HG02840 (cell line): ENCODE data around the gene RSU1.
A peak's percentile ranks its signal among the peaks of the same experiment; 100 is the strongest.

ENCODE experiments used
- ATAC-seq: cut with Tn5 transposase; IDR thresholded peaks from one replicate; pipeline ENCODE4 v1.9.1; 2021; ENCODE audit warnings: mild to moderate bottlenecking, moderate library complexity, moderate number of reproducible peaks; ENCODE audit not compliant: unreplicated experiment, low FRiP score

The RSU1 gene

DNA sequence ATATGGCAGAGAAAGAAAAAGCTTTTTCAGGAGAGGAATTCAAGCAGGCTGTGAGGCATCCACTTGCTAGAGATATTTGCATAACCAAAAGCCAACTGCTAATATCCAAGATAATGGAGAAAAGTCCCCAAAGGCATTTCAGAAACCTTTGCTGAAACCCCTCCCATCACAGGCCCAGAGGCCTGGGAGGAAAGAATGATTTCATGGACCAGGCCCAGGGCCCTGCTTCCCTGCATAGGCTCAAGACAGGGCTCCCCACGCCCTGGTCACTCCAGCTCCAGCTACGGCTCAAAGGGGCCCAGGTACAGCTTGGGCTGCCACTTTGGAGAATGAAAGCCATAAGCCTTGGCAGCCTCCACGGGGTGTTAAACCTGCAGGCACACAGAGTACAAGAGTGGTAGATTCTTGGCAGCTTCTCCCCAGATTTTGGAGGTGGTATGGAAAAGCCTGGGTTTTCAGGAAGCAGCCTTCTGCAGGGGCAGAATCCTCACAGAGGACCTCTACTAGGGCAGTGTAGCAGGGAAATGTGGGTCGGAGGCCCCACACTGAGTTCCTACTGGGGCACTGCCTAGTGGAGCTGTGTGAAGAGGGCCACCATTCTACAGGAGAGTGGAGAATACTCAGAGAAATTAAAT, 5.6 kb upstream of the RSU1 start:
- no peak for ATAC-seq

DNA sequence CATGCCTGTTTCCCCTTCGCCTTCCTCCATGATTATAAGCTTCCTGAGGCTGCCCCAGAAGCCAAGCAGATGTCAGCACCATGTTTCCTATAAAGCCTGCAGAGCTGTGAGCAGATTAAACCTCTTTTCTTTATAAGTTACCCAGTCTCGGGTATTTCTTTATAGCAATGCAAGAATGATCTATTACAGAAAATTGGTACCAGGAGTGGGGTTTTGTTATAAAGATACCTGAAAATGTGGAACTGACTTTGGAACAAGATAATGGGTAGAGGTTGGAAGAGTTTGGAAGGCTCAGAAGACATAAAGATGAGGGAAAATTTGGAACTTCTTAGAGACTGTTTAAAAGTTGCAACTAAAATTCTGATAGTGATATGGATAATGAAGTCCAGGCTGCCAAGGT, 4.8 kb upstream of the RSU1 start:
- no peak for ATAC-seq

DNA sequence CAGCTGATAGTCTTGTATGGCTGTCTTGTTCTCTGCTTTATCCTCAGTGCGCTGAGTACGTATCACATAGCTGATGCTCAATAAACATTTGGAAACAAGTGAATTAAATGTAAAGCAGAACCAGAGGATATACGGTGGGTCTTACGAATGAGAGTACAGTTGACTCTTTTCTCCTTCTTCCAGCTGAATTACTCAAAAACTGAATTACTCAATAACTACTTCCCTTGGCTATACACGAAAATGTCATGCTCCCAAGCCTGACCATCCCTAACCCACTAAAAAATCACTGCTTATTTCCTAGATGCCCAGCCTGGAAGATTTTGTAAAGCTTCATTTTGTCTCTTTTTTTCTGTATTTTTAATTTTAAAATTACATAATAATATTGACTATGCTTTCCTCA, 3.2 kb upstream of the RSU1 start:
- ATAC-seq, result no peak

DNA sequence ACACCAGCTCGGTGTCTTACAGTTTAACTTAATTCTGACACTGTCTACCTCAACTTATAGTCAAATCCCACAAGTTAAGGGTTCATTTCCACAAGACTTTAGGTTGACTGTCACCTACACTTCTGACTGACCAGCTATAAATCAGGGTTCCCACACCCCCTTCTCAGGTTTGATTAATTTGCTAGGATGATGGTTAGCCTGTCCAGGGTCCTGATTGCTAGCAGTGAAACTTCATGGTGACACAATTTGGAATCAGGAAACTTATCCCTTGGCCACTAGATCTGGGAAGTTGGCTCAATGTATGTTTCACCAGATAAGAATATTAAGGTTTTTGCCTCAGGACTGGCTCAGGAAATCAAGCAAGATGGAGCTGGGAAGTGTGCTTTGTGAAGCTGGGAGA, 2.8 kb upstream of the RSU1 start:
- ATAC-seq, result no peak

DNA sequence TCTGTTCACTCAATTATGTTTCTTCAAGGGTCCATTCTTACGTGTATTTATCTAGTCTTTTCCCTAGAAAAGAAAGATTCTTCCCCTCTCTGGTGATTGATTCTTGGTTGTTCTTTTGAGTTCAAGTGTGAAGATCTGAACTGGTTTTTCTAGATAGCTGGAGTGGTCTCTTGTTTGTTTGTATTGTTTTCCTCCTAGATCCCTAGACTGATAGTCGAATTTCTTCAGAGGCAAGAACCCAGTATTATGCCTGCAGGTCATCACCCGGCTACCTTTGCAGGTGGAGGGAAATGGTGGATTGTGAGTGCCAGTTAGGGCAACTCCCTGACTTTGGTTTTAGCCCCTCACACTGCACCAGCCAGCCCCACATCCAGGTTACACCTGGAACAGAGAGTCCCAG, 2.2 kb upstream of the RSU1 start:
- ATAC-seq, result no peak

DNA sequence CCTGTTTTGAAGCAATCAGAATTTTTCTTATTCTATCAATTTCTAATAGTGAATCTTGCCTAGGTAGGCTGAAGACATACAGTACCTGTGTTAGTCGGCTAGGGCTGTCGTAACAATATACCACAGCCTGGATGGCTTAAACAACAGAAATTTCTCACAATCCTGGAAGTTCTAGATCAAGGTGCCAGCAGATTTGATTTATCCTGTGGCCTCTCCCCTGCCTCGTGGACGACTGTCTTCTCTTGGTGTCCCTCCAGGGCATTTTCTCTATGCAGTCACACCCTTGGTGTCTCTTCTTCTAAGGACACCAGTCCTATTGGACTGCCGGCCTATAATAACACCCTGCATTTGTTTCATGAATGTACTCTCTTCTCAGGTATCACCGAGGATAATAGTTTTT, 1.8 kb upstream of the RSU1 start:
- ATAC-seq, result no peak

DNA sequence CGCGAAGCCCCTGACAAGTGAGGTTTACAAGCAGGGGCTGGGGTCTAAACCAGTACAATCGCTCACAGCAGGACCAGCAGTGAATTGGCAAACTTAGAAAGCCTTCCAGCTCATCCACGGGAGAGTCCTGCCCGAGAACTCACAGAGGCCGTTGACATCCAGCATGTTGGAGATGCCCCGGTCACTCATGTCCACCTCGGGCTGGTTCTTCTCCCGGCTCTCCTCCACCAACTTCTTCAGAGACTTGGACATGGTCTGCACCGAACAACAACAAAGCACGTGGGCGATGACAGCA, 447 bp downstream of the RSU1 start:
- no peak for ATAC-seq

DNA sequence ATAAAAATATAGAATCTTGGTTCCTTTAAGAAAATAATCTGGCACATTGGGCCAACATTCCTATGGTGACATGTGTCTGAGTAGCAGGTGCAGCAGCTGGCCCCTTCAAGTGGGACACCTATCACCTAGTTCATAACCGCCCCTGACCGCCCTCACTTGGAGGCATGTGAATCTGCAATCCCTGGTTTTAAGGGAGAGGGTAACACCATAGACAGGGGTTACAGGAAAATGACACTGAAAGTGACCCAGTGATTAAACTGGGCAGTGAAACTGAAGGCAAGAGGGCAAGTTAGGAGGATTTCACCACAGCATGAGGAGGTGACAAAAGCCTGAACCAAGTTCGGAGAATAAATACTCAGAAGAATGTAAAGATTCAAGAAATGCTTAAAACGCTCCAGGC, 1.1 kb downstream of the RSU1 start:
- no peak for ATAC-seq

DNA sequence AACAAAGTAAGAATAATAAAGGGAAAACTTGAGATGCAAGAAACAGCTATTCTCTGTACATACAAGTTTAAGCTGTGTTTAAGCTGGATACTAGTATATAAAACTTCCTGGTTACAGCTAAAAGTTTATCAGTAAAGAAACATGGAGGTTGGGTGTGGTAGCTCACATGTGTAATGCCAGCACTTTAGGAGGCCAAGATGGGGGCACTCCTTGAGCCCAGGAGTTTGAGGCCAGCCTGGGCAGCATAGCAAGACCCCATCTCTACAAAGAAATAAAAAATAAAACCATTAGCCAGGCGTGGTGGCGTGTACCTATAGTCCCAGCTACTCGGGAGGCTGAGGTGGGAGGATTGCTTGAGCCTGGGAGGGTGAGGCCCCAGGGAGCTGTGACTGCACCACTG, 3.2 kb downstream of the RSU1 start:
- no peak for ATAC-seq

DNA sequence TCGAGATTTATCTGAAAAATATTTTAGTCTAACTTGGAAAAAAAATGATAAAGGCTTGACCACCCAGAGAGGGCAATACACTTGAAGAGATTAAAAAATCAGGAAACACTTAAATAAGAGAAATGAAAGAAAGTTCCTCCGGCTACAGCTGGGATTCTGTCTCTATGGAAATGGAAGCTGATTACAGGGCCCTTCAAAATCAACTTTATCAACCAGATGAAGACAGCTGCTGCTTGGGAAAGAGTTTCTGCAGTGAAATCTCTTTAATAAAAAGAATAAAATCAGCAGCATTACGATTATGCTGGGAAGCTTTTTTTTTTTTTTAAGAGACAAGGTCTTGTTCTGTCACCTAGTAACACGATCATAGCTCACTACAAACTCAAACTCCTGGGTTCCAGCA, 4.5 kb downstream of the RSU1 start:
- no peak for ATAC-seq

DNA sequence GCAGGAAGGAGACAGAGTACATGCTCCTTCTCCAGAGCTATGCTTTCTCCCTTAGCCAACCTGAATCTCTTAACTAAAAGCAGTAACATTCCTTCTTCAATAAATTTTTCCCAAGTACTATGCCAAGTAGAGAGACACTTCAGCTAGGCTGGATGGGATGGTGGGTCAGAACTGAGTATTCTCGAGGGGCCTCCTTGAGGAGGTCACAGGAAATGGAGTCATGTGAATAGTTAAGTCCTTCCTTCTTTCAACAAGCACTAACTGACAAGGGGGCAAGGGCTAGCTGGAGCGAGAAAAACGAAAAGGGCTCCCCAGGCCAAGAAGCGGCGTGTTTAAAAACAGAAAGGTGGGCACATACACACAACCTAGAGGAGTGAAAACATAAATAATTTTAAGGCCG, 5.5 kb downstream of the RSU1 start:
- ATAC-seq, result no peak

DNA sequence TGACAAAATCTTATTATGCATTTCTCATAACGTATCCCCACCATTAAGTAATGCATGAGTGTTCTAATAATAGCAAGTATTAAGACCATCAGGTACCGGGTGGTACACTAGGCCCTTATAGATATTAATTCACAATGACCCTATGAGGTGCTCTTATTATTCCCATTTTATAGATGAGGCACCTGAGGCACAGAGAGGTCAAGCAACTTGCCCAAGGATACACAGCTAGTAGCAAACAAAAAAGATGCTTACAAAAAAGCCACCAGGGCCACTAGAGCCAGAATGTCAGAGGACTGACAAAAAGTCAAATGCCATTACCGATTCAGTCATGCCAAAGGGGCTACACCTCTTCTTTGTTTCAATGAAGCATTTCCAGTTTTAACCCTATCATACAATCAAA, 5.9 kb downstream of the RSU1 start:
- no peak for ATAC-seq

DNA sequence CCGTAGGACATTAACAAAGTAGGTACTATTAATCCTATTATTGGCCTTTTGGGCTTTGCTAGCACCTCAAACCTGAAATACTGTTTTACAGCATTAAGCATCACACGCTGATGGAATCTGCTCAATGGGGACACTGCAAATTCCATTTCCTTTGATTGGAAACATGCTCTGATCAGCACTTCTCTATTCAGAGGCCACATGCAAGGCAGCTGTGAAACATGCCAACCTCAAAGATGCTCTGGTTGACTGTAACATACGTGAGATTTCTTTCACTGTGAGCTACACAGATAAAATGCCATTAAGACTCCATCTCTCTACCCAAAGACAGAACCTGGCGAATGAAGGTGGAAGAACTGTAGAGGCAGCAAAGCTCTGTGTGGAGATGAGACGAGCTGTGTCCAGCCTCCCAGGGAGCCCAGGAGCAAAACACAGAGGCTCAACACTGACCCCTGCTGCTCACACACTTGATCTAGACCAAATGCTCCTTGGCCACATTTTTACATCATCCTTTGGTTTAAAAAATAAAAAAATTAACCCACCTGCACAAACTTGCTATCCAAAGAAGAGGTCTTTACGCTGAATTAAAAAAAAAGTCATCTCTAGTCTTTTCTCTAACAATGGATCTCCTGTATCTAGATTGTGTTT, 8.0 kb downstream of the RSU1 start:
- ATAC-seq, result no peak

DNA sequence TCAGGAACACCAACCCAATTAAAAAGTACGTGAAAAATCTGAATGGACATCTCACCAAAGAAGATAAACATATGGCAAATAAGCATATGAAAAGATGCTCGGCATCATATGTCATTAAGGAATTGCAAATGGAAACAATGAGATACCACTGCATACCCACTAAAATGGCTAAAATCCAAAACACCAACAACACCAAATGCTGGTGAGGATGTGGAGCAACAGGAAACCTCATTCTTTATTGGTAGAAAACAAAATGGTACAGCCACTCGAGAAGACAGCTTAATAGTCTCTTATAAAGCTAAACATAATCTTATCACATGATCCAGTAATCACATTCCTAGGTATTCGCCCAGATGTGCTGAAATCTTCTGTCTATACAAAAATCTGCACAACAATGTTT, 13.1 kb downstream of the RSU1 start:
- ATAC-seq, result no peak

DNA sequence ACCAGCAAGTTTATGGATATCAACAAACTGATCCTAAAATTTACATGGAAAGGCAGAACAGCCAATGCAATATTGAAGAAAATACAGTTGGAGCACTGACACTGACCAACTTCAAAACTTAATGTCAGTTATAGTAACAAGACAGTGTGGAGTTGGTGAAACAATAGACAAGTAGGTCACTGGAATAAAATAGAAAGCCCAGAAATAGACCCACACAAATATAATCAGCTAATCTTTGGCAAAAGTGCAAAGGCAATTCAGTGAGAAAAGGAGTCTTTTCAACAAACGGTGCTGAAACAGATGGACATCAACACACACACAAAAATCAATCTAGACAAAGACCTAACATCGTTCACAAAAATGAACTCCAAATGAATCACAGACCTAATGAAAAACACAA, 13.8 kb downstream of the RSU1 start:
- no peak for ATAC-seq

DNA sequence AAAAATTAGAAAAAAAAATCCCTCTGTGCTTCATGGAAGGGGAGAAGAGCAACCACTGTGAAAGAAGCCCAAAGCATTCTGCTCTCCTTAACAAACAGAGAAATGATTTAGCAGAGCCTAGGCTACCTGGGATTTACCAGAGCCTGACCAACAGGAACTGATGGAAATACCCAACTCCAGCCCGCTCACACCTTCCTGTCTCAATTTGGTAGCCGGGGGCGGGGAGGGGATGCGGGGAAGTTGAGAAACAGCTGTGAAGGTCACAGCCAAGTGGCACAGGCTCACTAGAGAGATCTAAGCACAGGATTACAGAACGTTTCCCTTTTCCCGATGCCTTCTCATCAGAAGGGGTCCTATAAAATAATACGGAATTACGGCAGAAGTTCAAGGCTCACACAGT, 17.6 kb downstream of the RSU1 start:
- peak; percentile 71 for ATAC-seq

DNA sequence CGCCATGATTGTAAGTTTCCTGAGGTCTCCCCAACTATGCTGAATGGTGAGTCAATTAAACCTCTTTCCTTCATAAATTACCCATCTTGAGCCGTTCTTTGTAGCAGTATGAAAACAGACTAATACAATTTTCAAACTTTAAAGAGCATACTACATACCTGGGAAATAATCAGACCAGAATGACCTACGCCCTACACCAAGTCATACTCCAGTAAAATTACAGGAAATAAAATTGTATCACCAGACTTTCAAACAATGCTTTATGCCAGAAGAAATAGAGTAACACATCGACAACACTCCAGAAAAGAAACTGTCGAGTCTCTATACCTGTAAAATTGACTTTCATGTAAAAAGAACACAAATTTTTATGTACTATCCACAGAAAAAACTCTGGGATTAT, 18.7 kb downstream of the RSU1 start:
- ATAC-seq, result no peak

DNA sequence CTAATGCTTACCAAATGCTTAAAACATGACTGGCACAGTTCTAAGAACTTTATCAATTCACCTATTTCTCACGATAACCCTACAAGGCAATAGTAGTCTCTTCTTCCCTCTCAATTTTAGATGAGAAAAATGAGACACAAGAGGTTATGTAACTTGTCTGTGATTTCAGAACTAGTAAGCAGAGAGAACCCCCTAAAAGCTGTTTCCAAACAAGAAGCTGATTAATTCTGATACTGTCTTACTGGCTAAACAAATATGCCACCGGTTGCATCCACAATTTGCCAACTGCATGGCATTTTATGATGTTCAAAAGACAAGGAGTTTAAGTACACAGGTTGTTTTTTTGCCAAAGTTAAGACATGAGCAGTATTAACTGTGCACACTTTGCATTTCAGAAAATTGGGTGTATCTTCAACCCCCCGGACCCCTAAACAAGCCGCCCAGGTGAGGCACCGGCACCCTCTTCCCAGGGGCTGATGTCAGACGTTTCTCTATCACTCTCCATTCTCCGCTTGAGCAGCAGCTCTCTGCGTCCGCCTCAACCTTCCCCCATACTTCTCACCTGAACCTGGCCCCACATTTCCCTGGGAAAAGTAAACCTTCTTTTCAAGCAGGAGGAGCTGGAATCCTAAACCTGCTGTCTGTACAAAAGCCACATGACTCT, 21.7 kb downstream of the RSU1 start:
- no peak for ATAC-seq

DNA sequence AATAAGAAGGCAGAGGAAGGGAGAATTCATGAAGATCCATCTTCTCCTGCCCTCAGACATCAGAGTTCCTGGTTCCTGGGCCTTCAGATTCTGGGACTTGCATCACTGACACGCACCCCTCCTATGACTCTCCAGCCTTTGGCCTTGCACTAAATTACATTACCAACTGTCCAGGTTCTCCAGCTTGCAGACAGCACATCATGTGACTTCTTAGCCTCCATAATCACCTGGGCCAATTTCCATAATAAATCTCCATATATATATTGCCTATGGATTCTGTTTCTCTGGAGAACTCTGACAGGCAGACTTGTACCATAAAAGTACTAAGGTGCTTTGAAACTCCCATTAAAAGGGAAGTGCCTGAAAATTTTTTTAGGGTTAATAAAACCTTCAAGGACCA, 23.2 kb downstream of the RSU1 start:
- no peak for ATAC-seq

DNA sequence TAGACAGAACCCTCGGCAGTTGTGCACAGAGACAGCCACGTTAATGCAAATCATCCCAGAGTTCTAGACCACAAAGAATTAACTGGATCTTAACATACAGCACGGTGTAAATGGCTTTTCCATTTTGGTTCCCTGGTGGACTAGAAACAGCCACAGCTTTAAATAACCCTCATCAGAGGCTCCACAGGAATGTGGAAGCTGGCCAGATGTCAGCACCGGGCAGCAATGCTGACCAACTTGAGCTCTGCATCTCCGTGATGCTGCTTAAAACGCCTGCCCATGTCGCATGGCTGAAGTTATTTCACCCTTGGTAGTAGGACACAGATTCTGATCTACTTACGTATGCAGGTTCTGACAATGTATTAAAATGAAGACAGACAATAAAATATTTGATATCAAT, 24.5 kb downstream of the RSU1 start:
- ATAC-seq, result no peak

DNA sequence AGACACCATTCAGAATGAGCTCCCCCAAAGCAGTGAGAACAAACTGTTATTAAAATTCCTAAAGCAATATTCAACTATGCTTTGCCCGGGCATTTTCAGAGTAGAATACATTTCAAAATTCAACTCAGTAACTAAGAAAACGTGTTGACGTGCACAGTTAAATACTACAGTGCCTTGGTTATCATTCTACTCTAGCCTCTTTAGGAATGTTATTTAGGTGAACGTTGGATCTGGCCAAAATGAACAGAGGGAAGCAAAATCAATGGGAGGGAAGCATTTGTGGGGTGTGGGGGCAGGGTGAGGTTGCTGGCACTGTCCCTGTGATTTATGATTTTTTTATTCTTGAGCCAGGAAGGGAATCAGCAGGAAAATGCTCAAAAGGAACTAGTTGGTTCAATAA, 27.5 kb downstream of the RSU1 start:
- no peak for ATAC-seq

DNA sequence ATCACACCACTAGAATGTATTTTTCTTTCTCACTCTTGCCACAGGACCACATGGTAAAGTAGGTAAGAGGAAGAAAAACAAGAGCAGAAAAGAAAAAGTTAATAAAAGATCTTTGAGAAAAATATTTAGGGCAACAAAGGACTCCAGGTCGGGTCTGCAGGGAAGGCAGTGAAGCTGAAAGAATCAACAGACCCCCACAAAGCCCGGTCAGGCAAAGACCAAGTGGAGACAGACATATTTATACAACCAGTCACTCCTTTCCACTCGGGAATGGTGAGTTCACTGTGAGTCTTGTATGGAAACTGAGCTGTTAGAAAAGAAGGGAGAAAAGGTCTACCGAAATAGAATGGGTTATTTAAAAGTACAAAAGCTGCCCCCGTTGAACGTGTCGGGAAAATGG, 28.0 kb downstream of the RSU1 start:
- no peak for ATAC-seq
